ENCODE results near the gene YTHDF2. TPM values are rescaled to one million over a fixed set of nuclear protein-coding genes. Genes with fewer than 3 reads are reported as not detected.

Gene YTHDF2
- total and polyA plus RNA-seq, 12 donors, result 41.0 to 95.0 (median 67.7) TPM

DNA sequence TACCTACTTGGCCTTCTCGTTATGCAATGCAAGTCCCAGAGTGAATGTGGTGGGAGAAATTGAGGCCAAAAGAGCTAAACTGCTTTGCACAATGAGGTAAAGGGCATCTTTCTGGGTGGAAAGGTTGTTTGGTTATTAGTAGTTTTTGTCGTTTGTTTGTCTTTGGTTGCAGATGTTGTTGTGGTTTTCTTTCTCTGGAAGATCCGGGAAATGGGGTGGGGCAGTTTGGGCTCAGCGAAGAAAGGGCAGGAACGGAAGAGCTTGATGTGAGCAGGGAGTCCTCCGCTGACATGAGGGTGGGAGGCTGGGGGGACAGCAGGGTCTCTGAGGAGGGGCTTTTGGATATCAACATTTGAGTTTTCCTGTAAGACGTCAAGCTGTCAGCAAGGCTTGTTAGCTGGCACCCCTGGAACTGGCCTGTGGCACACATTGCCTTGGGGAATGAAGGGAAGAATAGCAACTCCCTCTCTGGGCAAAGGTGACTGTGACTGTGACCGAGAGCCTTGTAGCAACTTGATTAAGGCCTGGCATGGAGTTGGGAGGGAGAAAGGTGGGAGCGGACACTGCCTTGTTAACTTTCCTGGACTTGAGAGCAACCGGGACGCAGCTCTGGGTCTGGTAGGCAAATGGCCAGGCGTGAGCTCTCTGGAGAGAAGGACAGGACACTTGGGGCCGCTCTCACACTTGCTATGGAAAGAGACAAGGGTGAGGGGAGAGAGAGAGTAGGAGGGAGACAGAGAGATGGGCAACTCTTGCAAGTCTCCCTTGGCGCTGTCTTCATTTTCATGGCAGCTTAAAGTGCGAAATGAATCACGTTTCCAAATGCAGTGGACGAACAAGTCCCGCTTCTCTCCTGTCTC lies 59.8 kb downstream of the YTHDF2 start:
- TF ChIP-seq POLR2A (IDR thresholded peaks at IDR 0.05), result no peak
- TF ChIP-seq, protein P1, sequence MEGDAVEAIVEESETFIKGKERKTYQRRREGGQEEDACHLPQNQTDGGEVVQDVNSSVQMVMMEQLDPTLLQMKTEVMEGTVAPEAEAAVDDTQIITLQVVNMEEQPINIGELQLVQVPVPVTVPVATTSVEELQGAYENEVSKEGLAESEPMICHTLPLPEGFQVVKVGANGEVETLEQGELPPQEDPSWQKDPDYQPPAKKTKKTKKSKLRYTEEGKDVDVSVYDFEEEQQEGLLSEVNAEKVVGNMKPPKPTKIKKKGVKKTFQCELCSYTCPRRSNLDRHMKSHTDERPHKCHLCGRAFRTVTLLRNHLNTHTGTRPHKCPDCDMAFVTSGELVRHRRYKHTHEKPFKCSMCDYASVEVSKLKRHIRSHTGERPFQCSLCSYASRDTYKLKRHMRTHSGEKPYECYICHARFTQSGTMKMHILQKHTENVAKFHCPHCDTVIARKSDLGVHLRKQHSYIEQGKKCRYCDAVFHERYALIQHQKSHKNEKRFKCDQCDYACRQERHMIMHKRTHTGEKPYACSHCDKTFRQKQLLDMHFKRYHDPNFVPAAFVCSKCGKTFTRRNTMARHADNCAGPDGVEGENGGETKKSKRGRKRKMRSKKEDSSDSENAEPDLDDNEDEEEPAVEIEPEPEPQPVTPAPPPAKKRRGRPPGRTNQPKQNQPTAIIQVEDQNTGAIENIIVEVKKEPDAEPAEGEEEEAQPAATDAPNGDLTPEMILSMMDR (IDR thresholded peaks at IDR 0.05), result no peak
- H3K4me3 ChIP-seq, result no peak overlapping the region
- no peaks in the 10 kb centered on the region for H3K27me3 ChIP-seq
- H3K4me1 ChIP-seq (replicated peaks in 1 of 2), result no peaks in the 10 kb centered on the region
- H3K27ac ChIP-seq, result no peak overlapping the region
- DNase-seq, result no peak
- H3K36me3 ChIP-seq (replicated peaks in 1 of 2), result no peaks in the 10 kb centered on the region
- intact Hi-C loops (cut with DNase I), result no loop called here
- no peaks in the 10 kb centered on the region for H3K9me3 ChIP-seq (replicated peaks in 1 of 3)
- 57 to 70% (median 67%) methylated on average over 18 of the region's 18 CpGs for WGBS, 4 donors

DNA sequence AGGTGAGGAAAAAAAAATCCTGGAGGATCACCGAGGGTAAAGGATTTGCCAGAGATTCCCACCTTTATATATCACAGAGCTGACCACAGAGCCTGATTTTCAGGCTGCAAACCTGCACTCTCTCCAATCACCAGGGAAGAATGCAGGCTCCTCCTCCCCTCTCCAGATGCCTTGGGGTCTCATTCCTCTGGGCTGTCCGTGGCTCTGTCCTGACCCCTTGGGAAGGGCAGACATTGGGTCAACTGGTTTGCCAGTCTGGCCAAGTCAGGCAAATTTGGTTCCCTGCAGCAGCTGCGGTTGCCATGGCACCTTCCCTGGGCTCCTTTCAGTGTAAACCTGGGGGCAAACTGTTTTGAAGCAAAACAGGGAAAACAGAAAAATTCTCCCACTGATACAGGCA lies 63.6 kb downstream of the YTHDF2 start:
- intact Hi-C loops (cut with DNase I), result no loop called here
- no peaks in the 10 kb centered on the region for H3K9me3 ChIP-seq (replicated peaks in 1 of 3)
- TF ChIP-seq, protein P1 (IDR thresholded peaks at IDR 0.05), result no peak
- TF ChIP-seq POLR2A (IDR thresholded peaks at IDR 0.05), result no peak
- H3K4me3 ChIP-seq, result no peak overlapping the region
- DNase-seq, result no peak
- H3K27ac ChIP-seq, result no peak overlapping the region
- 40 to 52% (median 50%) methylated on average over 2 to 3 of the region's 3 CpGs for WGBS, 4 donors
- H3K4me1 ChIP-seq (replicated peaks in 1 of 2), result no peaks in the 10 kb centered on the region
- H3K36me3 ChIP-seq (replicated peaks in 1 of 2), result no peaks in the 10 kb centered on the region
- H3K27me3 ChIP-seq, result no peaks in the 10 kb centered on the region

DNA sequence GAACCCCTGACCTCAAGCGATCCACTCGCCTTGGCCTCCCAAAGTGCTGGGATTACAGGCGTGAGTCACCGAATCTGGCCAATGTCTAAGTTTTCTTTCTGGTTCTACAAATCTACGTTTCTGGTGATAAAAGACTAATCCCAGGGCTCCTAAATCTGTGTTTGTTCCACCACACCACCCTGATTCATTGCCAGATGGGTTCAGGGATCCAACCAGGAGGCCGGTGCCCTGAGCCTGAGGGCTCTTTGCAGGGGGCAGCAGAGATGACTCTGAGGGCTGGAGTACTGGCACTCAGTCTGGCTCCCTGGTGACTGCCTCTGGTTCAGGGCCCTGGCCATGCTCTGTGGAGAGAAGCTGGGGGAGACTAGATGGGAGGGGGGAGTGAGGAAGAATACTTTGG lies 64.7 kb downstream of the YTHDF2 start:
- 79 to 91% (median 90%) methylated on average over 6 of the region's 6 CpGs for WGBS, 4 donors
- Histone ChIP-seq H3K27ac (no peak overlapping the region), H3K4me1 (replicated peaks in 1 of 2) (no peaks in the 10 kb centered on the region), H3K9me3 (replicated peaks in 1 of 3) (no peaks in the 10 kb centered on the region), H3K27me3 (no peaks in the 10 kb centered on the region), H3K4me3 (no peak overlapping the region), H3K36me3 (replicated peaks in 1 of 2) (no peaks in the 10 kb centered on the region)
- no peak for TF ChIP-seq POLR2A (IDR thresholded peaks at IDR 0.05)
- TF ChIP-seq, protein P1 (IDR thresholded peaks at IDR 0.05), result no peak
- DNase-seq, result no peak
- intact Hi-C loops (cut with DNase I), result no loop called here

DNA sequence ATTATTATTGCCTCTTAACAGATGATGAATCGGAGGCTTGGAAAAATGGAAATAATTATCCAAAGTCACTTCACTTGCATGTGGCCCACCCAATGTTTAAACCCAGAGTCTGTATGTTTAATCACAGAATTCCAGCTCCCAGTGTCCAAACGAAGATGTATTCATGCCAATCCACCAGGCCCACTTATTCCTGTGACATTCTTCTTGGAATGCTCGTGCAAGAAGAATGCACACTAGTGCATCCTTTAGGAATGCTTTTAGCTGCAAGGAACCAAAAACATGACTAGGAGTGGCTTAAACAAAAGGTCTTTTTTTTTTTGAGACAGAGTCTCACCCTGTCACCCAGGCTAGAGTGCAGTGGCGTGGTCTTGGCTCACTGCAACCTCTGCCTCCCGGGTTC lies 66.3 kb downstream of the YTHDF2 start:
- Histone ChIP-seq H3K36me3 (replicated peaks in 1 of 2) (no peaks in the 10 kb centered on the region), H3K9me3 (replicated peaks in 1 of 3) (no peaks in the 10 kb centered on the region), H3K27me3 (no peaks in the 10 kb centered on the region), H3K4me3 (no peak overlapping the region), H3K27ac (no peak overlapping the region), H3K4me1 (replicated peaks in 1 of 2) (no peaks in the 10 kb centered on the region)
- no peak for TF ChIP-seq POLR2A (IDR thresholded peaks at IDR 0.05)
- TF ChIP-seq, protein P1 (IDR thresholded peaks at IDR 0.05), result no peak
- 61 to 81% (median 75%) methylated on average over 5 of the region's 5 CpGs for WGBS, 4 donors
- no peak for DNase-seq
- intact Hi-C loops (cut with DNase I), result no loop called here
